ENCODE data around the gene MYB. TPM values are rescaled to one million over a fixed set of nuclear protein-coding genes. Genes with fewer than 3 reads are reported as not detected.
"Not testable (repeated sequence)": the region's sequence is repeated elsewhere in the genome, so short reads cannot be mapped to it uniquely, and the experiment has no call there.

The MYB gene
- total RNA-seq, 2 donors from 2014 or later = 5.3 to 5.4 TPM

- no peaks in the 10 kb centered on the region for H3K27me3 Mint-ChIP-seq (ENCODE audit: insufficient read depth)
- H3K27me3 ChIP-seq (ENCODE audit: control insufficient read depth, insufficient read depth, low read length, poor library complexity, severe bottlenecking) = no peaks in the 10 kb centered on the region
- no peak overlapping the region for H3K4me3 ChIP-seq (ENCODE audit: low read length)
- no peaks in the 10 kb centered on the region for H3K36me3 ChIP-seq (ENCODE audit: control insufficient read depth, insufficient read depth, low read length)
- no peak overlapping the region for H3K9ac ChIP-seq (ENCODE audit: extremely low read depth, low read length, poor library complexity, severe bottlenecking)
- no peaks in the 10 kb centered on the region for H3K9me3 ChIP-seq (ENCODE audit: control insufficient read depth, low read length)
- 87 to 89% methylated on average over 1 to 3 of the region's 5 CpGs for WGBS, 2 experiments (ENCODE audit: insufficient coverage in 1 of 2, insufficient read length in 1 of 2)
- no peaks in the 10 kb centered on the region for H3K36me3 Mint-ChIP-seq (ENCODE audit: low read depth)
- DNase-seq = no peak
- no peak overlapping the region for H3K4me3 Mint-ChIP-seq
- peaks cover 10% of the 10 kb centered on the region for H3K4me1 Mint-ChIP-seq
- no peak overlapping the region for H3K27ac Mint-ChIP-seq
- H3K4me1 ChIP-seq (ENCODE audit: control insufficient read depth, insufficient read depth, low read length) = no peaks in the 10 kb centered on the region
- H3K9me3 Mint-ChIP-seq = peaks cover 16% of the 10 kb centered on the region
- no peak for TF ChIP-seq CTCF (conservative IDR thresholded peaks at IDR 0.05)
- no peak overlapping the region for H3K27ac ChIP-seq (ENCODE audit: low read depth, low read length)
These were observed 33.2 kb upstream of the MYB start for GRCh38 chr6:135147637-135148592.

- Histone ChIP-seq H3K27ac (ENCODE audit: low read depth, low read length) (no peak overlapping the region), H3K9ac (ENCODE audit: extremely low read depth, low read length, poor library complexity, severe bottlenecking) (no peak overlapping the region), H3K4me3 (ENCODE audit: low read length) (no peak overlapping the region), H3K4me1 (ENCODE audit: control insufficient read depth, insufficient read depth, low read length) (no peaks in the 10 kb centered on the region), H3K27me3 (ENCODE audit: control insufficient read depth, insufficient read depth, low read length, poor library complexity, severe bottlenecking) (no peaks in the 10 kb centered on the region), H3K36me3 (ENCODE audit: control insufficient read depth, insufficient read depth, low read length) (no peaks in the 10 kb centered on the region), H3K9me3 (ENCODE audit: control insufficient read depth, low read length) (no peaks in the 10 kb centered on the region)
- no peak overlapping the region for H3K27ac Mint-ChIP-seq
- no peaks in the 10 kb centered on the region for H3K36me3 Mint-ChIP-seq (ENCODE audit: low read depth)
- H3K27me3 Mint-ChIP-seq (ENCODE audit: insufficient read depth) = no peaks in the 10 kb centered on the region
- WGBS, 2 experiments (ENCODE audit: insufficient coverage in 1 of 2, insufficient read length in 1 of 2) = 83% methylated on average over 2 to 3 of the region's 3 CpGs
- H3K4me1 Mint-ChIP-seq = peaks cover 10% of the 10 kb centered on the region
- H3K4me3 Mint-ChIP-seq = no peak overlapping the region
- no peak for DNase-seq
- H3K9me3 Mint-ChIP-seq = peaks cover 19% of the 10 kb centered on the region
- no peak for TF ChIP-seq CTCF (conservative IDR thresholded peaks at IDR 0.05)
These were observed 32.2 kb upstream of the MYB start for GRCh38 chr6:135148889-135149288.

- Mint-ChIP-seq H3K36me3 (ENCODE audit: low read depth) (no peaks in the 10 kb centered on the region), H3K4me3 (no peak overlapping the region), H3K27me3 (ENCODE audit: insufficient read depth) (no peaks in the 10 kb centered on the region), H3K4me1 (peaks cover 10% of the 10 kb centered on the region), H3K27ac (no peak overlapping the region), H3K9me3 (peaks cover 19% of the 10 kb centered on the region)
- H3K36me3 ChIP-seq (ENCODE audit: control insufficient read depth, insufficient read depth, low read length) = no peaks in the 10 kb centered on the region
- H3K4me3 ChIP-seq (ENCODE audit: low read length) = no peak overlapping the region
- 88 to 96% methylated on average over 5 of the region's 6 CpGs for WGBS, 2 experiments (ENCODE audit: insufficient coverage in 1 of 2, insufficient read length in 1 of 2)
- no peaks in the 10 kb centered on the region for H3K9me3 ChIP-seq (ENCODE audit: control insufficient read depth, low read length)
- DNase-seq = no peak
- no peak overlapping the region for H3K27ac ChIP-seq (ENCODE audit: low read depth, low read length)
- H3K4me1 ChIP-seq (ENCODE audit: control insufficient read depth, insufficient read depth, low read length) = no peaks in the 10 kb centered on the region
- H3K27me3 ChIP-seq (ENCODE audit: control insufficient read depth, insufficient read depth, low read length, poor library complexity, severe bottlenecking) = no peaks in the 10 kb centered on the region
- no peak for TF ChIP-seq CTCF (conservative IDR thresholded peaks at IDR 0.05)
- H3K9ac ChIP-seq (ENCODE audit: extremely low read depth, low read length, poor library complexity, severe bottlenecking) = no peak overlapping the region
These were observed 31.7 kb upstream of the MYB start for GRCh38 chr6:135149376-135149775.

- H3K27me3 ChIP-seq (ENCODE audit: control insufficient read depth, insufficient read depth, low read length, poor library complexity, severe bottlenecking); H3K9me3 ChIP-seq (ENCODE audit: control insufficient read depth, low read length); H3K27ac Mint-ChIP-seq; H3K27ac ChIP-seq (ENCODE audit: low read depth, low read length); H3K9ac ChIP-seq (ENCODE audit: extremely low read depth, low read length, poor library complexity, severe bottlenecking); H3K36me3 ChIP-seq (ENCODE audit: control insufficient read depth, insufficient read depth, low read length); H3K4me1 ChIP-seq (ENCODE audit: control insufficient read depth, insufficient read depth, low read length); DNase-seq; H3K4me3 ChIP-seq (ENCODE audit: low read length); H3K4me3 Mint-ChIP-seq; H3K27me3 Mint-ChIP-seq (ENCODE audit: insufficient read depth); H3K36me3 Mint-ChIP-seq (ENCODE audit: low read depth): not testable (repeated sequence)
- Mint-ChIP-seq H3K9me3 (peaks cover 19% of the 10 kb centered on the region), H3K4me1 (peaks cover 10% of the 10 kb centered on the region)
- WGBS, 2 experiments (ENCODE audit: insufficient coverage in 1 of 2, insufficient read length in 1 of 2) = 86 to 93% methylated on average over 1 to 2 of the region's 2 CpGs
These were observed 30.6 kb upstream of the MYB start for GRCh38 chr6:135150481-135150880.

GRCh38 chr6:135154125-135154524 is 27.0 kb upstream of the MYB start:
- H3K4me3 Mint-ChIP-seq; H3K27me3 Mint-ChIP-seq (ENCODE audit: insufficient read depth): not testable (repeated sequence)
- 100% methylated on average over 1 of the region's 2 CpGs; no CpG with 5 or more reads in 1 of the 2 experiments for WGBS, 2 experiments (ENCODE audit: insufficient coverage in 1 of 2, insufficient read length in 1 of 2)

More at GRCh38 chr6:135154125-135154524, 27.0 kb upstream of the MYB start:
- H3K9me3 Mint-ChIP-seq = peaks cover 19% of the 10 kb centered on the region
- not testable (repeated sequence) for H3K36me3 Mint-ChIP-seq (ENCODE audit: low read depth); H3K4me1 Mint-ChIP-seq; H3K27me3 ChIP-seq (ENCODE audit: control insufficient read depth, insufficient read depth, low read length, poor library complexity, severe bottlenecking); H3K9me3 ChIP-seq (ENCODE audit: control insufficient read depth, low read length); H3K27ac Mint-ChIP-seq; DNase-seq; H3K9ac ChIP-seq (ENCODE audit: extremely low read depth, low read length, poor library complexity, severe bottlenecking); H3K36me3 ChIP-seq (ENCODE audit: control insufficient read depth, insufficient read depth, low read length); H3K27ac ChIP-seq (ENCODE audit: low read depth, low read length); H3K4me3 ChIP-seq (ENCODE audit: low read length); H3K4me1 ChIP-seq (ENCODE audit: control insufficient read depth, insufficient read depth, low read length)

Data from endodermal cell (in vitro differentiated cells).